Right renal pelvis (tissue), 4 donors: ENCODE results near the gene PTPN4. TPM values are rescaled to one million over a fixed set of nuclear protein-coding genes. Genes with fewer than 3 reads are reported as not detected.

Source experiments
- DNase-seq, 4 donors: peaks; one replicate each; pipeline ENCODE4 v3.0.0-alpha.2; 2013; ENCODE audit warnings: low read depth in 4 of 4, low spot score in 3 of 4, missing footprints in 1 of 4
- polyA plus RNA-seq, 4 donors: library from polyadenylated mRNA; unstranded; fragments of 120-200 nt; gene quantifications; one replicate each; pipeline ENCODE4 v1.2.1, GENCODE V29; 2013; ENCODE audit not compliant: insufficient read length in 4 of 4

PTPN4 gene
- polyA plus RNA-seq, 4 donors: 19.0 to 25.6 (median 23.7) TPM

GRCh38 chr2:119760956-119761275 is 1.2 kb downstream of the PTPN4 start:
- peak in 1 of 4 donors; percentile 5 for DNase-seq

DNA sequence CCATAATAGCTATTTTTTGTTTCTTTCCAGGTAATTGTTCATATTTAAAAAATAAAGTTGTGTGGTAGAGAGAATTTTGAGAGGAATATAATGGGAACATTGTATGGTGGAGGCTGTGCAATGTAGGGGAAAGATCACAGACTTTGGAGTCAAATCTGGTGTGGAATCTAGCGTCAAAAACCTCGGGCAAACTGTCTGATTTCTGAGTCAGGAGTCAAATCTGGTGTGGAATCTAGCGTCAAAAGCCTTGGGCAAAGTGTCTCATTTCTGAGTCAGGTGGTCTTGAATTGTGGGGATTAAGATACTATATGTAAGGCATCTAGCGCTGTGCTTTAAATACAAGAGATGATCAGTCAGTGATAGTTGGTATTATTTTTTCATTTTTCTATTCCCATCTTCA is 5.1 kb downstream of the PTPN4 start:
- DNase-seq: no peak

GRCh38 chr2:119765433-119766002 is 5.8 kb downstream of the PTPN4 start:
- no peak for DNase-seq

DNA sequence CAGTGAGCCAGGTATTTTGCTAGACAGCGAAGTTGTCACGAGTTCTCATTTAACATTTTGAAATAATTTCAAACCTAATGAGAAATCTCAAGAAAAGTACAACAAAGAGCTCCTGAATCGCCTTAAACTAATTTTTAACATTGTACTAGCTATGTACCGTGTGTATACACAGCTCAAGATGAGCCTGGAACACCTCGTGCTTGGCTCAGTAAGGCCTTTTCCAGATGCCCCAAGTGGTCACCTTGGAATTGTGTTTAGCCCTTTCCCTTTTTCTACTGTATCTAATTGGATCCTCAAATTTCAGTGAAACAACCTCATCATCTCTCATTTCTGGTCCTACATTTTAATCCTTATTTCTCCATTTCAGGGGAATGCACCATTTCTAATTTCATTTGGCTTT is 7.2 kb downstream of the PTPN4 start:
- DNase-seq: no peak

- DNase-seq: no peak
Observed at GRCh38 chr2:119768742-119769141, 9.0 kb downstream of the PTPN4 start.

- no peak for DNase-seq
Observed at GRCh38 chr2:119769645-119770044, 9.9 kb downstream of the PTPN4 start.

DNA sequence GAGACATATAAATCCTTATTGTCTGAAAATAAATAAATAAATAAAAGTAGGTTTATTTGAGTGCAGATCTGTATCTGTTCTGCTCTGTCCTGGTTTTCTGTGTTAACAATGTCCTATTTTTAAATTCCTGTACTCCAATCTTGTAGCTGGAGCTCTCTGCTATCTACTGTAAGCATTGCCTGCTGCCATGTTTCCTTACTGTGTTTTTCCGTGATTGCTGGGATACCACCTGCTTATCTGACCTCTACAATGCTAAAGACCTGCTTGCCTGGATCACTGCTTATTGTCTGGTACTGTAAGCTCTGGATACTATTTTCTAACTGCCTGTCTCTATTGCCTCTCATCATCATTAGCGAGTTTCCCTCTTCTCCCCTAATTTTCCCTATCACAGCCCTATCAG is 11.6 kb downstream of the PTPN4 start:
- no peak for DNase-seq

DNA sequence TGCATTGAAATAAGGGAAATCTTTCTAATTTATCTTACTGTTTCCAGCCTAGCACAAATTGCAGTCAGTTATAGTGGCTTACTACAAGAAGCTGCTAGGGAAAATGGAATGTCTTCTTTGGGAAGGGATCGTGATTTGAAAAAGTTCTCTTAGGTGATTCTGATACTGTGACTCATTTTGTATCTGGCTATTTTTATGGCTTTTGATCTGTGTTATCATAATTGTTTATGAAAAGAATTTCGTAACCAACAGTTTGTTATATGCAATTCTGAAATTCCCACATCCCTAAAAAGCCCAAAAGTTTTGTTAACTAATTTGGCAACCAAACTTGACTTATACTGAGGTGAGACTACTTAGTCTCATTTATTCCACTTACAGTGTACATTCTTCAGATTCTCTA is 12.4 kb downstream of the PTPN4 start:
- DNase-seq: no peak

- no peak for DNase-seq
Observed at GRCh38 chr2:119772767-119773166, 13.0 kb downstream of the PTPN4 start.

- no peak for DNase-seq
Observed at GRCh38 chr2:119774026-119774425, 14.3 kb downstream of the PTPN4 start.

- DNase-seq: no peak
Observed at GRCh38 chr2:119775102-119775501, 15.4 kb downstream of the PTPN4 start.

DNA sequence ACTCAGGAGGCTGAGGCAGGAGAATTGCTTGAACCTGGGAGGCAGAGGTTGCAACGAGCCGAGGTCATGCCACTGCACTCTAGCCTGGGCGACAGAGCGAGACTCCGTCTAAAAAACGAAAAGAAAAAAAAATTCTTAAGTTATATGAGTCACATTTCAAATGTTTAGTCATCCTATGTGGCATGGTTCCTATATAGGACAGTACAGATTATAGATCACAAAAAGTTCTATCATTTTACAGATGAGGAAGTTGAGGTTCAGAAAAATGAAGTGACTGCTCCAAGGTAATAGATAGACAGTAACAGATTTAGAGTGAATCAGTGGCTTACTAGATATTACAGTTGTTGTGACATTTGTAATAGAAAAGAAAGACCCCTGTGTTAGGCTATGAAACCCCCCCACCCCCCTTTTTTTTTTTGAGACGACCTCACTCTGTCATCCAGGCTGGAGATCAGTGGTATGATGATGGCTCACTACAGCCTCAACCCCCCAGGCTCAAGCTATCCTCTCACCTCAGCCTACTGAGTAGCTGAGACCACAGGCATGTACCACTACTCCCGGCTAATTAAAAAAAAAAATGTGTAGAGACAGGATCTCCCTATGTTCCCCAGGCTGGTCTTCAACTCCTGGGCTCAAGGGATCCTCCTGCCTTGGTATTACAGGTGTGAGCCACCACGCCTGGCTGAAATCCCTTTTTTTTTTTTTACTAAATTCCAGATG is 22.7 kb downstream of the PTPN4 start:
- DNase-seq: no peak

GRCh38 chr2:119784876-119785275 is 25.2 kb downstream of the PTPN4 start:
- no peak for DNase-seq

DNA sequence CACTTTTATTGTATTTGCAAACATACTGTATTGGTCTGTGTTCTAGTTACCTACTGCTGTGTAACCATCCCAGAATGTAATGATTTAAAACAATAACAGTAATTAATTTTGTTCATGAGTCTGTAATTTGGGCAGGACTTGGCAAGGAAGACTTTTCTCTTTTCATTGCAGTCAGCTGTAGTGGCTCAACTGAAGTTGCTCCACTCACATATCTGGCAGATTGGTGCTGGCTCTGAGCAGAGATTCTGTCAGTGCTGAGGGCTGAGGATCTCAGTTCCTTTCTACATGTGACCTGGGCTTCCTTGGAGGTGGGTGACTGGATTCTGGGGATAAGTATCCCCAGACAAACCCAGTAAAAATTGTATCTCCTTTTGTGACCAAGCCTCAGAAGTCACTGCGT is 26.6 kb downstream of the PTPN4 start:
- no peak for DNase-seq

DNA sequence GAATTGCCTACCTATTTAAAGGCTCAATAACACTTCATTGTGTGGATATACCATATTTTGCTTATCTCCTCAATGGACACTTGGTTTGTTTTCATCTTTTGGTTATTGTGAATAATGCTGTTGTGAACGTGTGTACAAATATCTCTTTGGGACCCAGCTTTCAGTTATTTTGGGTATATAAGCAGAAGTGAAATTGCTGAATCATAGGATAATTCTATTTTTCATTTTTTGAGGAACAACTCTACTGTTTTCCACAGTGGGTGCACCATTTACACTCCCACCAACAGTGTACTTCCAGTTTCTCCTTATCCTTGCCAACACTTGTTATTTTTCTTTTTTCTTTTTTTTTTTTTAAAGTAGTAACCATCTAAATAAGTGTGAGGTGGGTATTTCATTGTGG is 29.0 kb downstream of the PTPN4 start:
- no peak for DNase-seq

DNA sequence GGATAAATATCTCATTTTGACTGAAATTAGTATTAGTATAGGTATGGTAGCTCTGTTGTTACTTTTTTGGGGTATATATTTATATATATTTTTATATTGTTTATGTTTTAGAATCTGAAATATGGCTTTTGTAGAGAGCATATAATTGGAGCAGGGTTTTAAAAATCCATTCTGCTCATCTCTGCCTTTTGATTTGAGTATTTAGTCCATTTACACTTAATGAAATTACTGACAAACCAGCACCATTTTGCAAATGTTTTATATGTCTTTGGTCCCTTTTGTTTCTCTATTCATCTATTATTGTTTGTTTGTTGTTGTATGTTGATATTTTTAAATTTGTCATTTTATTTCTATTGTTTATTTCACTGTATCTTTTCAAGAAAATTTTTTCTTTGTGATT is 30.7 kb downstream of the PTPN4 start:
- no peak for DNase-seq

DNA sequence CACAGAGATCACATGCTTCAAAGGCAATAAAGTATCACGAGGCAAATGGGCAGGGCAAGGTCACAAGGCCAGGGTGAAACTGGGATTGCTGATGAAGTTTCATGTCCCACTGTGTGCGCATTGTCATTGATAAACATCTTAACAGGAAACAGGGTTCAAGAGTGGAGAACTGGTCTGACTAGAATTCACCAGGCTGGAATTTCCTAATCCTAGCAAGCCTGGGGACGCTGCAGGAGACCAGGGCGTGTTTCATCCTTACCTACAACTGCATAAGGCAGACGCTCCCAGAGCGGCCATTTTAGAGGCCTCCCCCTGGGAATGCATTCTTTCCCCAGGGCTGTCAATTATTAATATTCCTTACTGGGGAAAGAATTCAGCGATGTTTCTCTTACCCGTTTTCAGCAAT is 33.2 kb downstream of the PTPN4 start:
- no peak for DNase-seq

DNA sequence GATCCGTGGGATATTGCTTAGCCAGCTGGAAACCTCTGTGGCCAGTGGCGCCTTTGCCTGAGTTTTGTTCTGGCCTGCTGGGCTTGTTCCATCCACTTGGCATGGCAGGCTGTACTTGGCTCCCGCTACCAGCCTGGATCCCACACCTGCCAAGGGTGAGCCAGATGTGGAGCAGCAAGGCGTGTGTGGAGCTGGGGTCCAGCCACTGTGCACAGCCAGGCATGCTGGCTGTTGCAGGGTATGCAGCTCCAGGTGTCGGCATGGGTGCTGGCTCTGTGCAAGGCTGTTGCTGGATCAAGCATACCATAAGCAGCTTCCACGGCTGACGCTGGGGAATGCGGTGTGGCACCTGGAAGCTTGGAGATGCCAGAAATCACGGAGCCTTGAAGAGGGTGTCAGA is 34.5 kb downstream of the PTPN4 start:
- no peak for DNase-seq

GRCh38 chr2:119795309-119796303 is 35.9 kb downstream of the PTPN4 start:
- no peak for DNase-seq

DNA sequence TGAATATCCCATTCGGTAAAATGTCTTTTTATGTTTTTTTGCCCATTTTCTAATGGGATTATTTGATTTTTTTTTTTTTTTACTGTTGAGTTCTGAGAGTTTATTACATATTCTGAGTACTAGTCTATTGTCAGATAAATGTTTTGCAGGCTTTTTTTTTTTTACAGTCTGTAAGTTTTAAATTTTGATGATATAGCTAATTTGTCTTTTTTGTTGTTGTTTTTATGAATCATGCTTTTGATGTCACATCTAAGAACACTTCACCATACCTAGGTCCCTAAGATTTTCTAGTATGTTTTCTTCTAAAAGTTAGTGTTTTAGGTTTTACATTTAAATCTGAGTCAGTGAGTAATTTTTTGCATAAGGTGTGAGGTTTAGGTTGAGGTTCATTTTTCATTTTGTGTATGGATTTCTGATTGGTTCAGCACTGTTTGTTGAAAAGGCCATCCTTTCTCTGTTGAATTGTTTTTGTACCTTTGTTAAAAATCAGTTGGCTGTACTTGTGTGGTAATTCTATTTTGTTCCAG is 40.7 kb downstream of the PTPN4 start:
- DNase-seq: no peak

- DNase-seq: no peak
Observed at GRCh38 chr2:119801040-119801439, 41.3 kb downstream of the PTPN4 start.
